ENCODE data around the gene MAD2L1.

The MAD2L1 gene

GRCh38 chr4:120034913-120035312, 31.7 kb downstream of the MAD2L1 start:
- no peak overlapping the region for H3K4me2 ChIP-seq (ENCODE audit: low read length)
- H3K9ac ChIP-seq (ENCODE audit: low read length), result no peak overlapping the region
- no peak for TF ChIP-seq EZH2 (IDR thresholded peaks at IDR 0.05; ENCODE audit: borderline replicate concordance, low read length)
- TF ChIP-seq, protein P1, sequence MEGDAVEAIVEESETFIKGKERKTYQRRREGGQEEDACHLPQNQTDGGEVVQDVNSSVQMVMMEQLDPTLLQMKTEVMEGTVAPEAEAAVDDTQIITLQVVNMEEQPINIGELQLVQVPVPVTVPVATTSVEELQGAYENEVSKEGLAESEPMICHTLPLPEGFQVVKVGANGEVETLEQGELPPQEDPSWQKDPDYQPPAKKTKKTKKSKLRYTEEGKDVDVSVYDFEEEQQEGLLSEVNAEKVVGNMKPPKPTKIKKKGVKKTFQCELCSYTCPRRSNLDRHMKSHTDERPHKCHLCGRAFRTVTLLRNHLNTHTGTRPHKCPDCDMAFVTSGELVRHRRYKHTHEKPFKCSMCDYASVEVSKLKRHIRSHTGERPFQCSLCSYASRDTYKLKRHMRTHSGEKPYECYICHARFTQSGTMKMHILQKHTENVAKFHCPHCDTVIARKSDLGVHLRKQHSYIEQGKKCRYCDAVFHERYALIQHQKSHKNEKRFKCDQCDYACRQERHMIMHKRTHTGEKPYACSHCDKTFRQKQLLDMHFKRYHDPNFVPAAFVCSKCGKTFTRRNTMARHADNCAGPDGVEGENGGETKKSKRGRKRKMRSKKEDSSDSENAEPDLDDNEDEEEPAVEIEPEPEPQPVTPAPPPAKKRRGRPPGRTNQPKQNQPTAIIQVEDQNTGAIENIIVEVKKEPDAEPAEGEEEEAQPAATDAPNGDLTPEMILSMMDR (IDR thresholded peaks at IDR 0.05; ENCODE audit: low read length), result no peak
- no peaks in the 10 kb centered on the region for H3K27me3 ChIP-seq (ENCODE audit: insufficient read depth, low read length)
- H3F3A ChIP-seq (ENCODE audit: insufficient read depth, low read length), result no peaks in the 10 kb centered on the region
- no peaks in the 10 kb centered on the region for H3K79me2 ChIP-seq (ENCODE audit: insufficient read depth, low read length)
- H3K4me3 ChIP-seq (ENCODE audit: low read depth, low read length, poor library complexity, severe bottlenecking), result no peak overlapping the region
- no peaks in the 10 kb centered on the region for H3K9me3 ChIP-seq (ENCODE audit: low read length)
- H4K20me1 ChIP-seq (ENCODE audit: insufficient read depth, low read length), result no peaks in the 10 kb centered on the region
- no peaks in the 10 kb centered on the region for H3K9me2 ChIP-seq (ENCODE audit: low read depth, low read length)
- H3K4me1 ChIP-seq (ENCODE audit: insufficient read depth, low read length, severe bottlenecking), result no peaks in the 10 kb centered on the region
- H2AFZ ChIP-seq (ENCODE audit: low read length), result no peak overlapping the region
- H3K27ac ChIP-seq (ENCODE audit: low read depth, low read length, poor library complexity, severe bottlenecking), result no peak overlapping the region
- H3K36me3 ChIP-seq (ENCODE audit: insufficient read depth, low read length), result no peaks in the 10 kb centered on the region

DNA sequence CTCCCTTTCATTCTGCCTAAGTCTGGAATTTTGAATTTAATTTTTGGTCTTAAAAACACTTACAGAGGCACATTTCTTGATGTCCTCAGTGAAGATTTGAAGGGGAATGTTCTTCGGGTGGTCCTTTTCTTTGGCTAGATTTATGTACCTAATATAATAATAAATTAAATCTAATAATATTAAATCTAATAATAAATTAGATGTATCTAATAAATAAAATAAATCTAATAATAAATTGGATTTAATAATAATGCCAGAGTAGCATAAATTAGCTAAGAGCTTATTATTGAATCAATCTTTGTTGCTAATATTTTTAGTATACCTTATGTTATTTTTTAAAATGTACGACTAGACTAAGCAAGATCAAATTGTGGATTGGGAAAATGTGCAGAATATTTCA, 39.8 kb downstream of the MAD2L1 start:
- Histone ChIP-seq H3K27me3 (ENCODE audit: insufficient read depth, low read length) (no peaks in the 10 kb centered on the region), H3K79me2 (ENCODE audit: insufficient read depth, low read length) (no peaks in the 10 kb centered on the region), H3K4me2 (ENCODE audit: low read length) (no peak overlapping the region), H3K9me3 (ENCODE audit: low read length) (no peaks in the 10 kb centered on the region), H4K20me1 (ENCODE audit: insufficient read depth, low read length) (no peaks in the 10 kb centered on the region), H3K9me2 (ENCODE audit: low read depth, low read length) (no peaks in the 10 kb centered on the region), H3K36me3 (ENCODE audit: insufficient read depth, low read length) (no peaks in the 10 kb centered on the region), H3K27ac (ENCODE audit: low read depth, low read length, poor library complexity, severe bottlenecking) (no peak overlapping the region), H3K9ac (ENCODE audit: low read length) (no peak overlapping the region), H3F3A (ENCODE audit: insufficient read depth, low read length) (no peaks in the 10 kb centered on the region), H3K4me1 (ENCODE audit: insufficient read depth, low read length, severe bottlenecking) (no peaks in the 10 kb centered on the region), H2AFZ (ENCODE audit: low read length) (no peak overlapping the region), H3K4me3 (ENCODE audit: low read depth, low read length, poor library complexity, severe bottlenecking) (no peak overlapping the region)
- no peak for TF ChIP-seq EZH2 (IDR thresholded peaks at IDR 0.05; ENCODE audit: borderline replicate concordance, low read length)
- TF ChIP-seq, protein P1 (IDR thresholded peaks at IDR 0.05; ENCODE audit: low read length), result no peak

GRCh38 chr4:120025516-120025915, 41.1 kb downstream of the MAD2L1 start:
- H3K9me2 ChIP-seq (ENCODE audit: low read depth, low read length), result no peaks in the 10 kb centered on the region
- no peak overlapping the region for H2AFZ ChIP-seq (ENCODE audit: low read length)
- H3K9ac ChIP-seq (ENCODE audit: low read length), result no peak overlapping the region
- no peaks in the 10 kb centered on the region for H3K9me3 ChIP-seq (ENCODE audit: low read length)
- TF ChIP-seq EZH2 (IDR thresholded peaks at IDR 0.05; ENCODE audit: borderline replicate concordance, low read length), result no peak
- TF ChIP-seq, protein P1 (IDR thresholded peaks at IDR 0.05; ENCODE audit: low read length), result no peak
- H4K20me1 ChIP-seq (ENCODE audit: insufficient read depth, low read length), result no peaks in the 10 kb centered on the region
- H3K4me3 ChIP-seq (ENCODE audit: low read depth, low read length, poor library complexity, severe bottlenecking), result no peak overlapping the region
- H3K27me3 ChIP-seq (ENCODE audit: insufficient read depth, low read length), result no peaks in the 10 kb centered on the region
- H3F3A ChIP-seq (ENCODE audit: insufficient read depth, low read length), result no peaks in the 10 kb centered on the region
- H3K4me2 ChIP-seq (ENCODE audit: low read length), result no peak overlapping the region
- H3K36me3 ChIP-seq (ENCODE audit: insufficient read depth, low read length), result no peaks in the 10 kb centered on the region
- no peaks in the 10 kb centered on the region for H3K79me2 ChIP-seq (ENCODE audit: insufficient read depth, low read length)
- H3K27ac ChIP-seq (ENCODE audit: low read depth, low read length, poor library complexity, severe bottlenecking), result no peak overlapping the region
- H3K4me1 ChIP-seq (ENCODE audit: insufficient read depth, low read length, severe bottlenecking), result no peaks in the 10 kb centered on the region

All from OCI-LY1 (cell line).